AG08396 (cell line): Measurements from ENCODE around the gene APPBP2.
"Not testable (repeated sequence)": the region's sequence is repeated elsewhere in the genome, so short reads cannot be mapped to it uniquely, and the experiment has no call there.

Source experiments
- DNase-seq: peaks from one replicate; pipeline ENCODE4 v3.0.0; 2012; ENCODE audit warnings: low spot score, mixed read lengths

Gene APPBP2

DNA sequence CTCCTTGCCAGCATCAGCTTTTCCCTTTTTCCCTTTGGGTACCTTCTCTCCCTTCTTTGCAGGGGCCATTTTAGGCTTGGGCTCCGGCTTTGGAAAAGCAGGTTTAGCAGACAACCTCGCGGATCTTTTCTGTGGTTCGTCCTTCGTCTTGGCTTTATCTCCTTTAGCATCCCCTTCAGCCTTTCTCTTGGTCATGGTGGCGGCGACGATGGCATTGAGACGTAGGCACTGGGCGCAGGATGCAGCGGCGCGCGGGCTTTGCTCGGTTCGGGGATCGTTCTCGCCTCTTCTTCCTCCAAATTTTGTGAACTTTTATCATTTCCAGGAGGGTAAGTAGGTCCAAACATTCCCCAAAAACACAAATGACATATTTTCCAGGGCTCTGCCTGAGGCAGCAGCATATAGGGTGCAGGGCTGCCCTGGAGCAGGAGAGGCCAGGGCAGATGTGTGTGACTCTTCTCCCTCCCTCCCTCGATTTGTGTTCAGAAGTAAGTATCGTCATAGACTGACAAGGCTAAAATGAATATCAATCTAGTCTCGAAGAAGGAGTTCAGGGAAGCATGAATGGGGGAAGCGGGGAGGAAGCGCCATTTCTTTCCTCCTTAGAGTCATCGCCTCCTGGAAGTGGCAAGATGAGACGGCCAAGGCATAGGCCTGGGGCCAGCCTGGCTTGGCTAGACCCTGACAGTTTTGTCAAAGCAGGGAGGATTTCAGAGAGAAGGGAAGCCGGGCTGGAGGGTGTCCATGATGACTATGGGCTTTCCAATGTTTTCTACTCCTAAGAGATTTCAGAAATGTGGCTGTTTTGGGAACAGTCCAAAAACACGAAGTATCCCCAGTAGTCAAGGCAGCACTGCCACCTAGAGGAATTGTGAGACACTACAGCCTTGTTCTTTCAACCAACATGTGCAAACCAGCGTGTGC, 90.5 kb downstream of the APPBP2 start:
- DNase-seq: peak; percentile 77

DNA sequence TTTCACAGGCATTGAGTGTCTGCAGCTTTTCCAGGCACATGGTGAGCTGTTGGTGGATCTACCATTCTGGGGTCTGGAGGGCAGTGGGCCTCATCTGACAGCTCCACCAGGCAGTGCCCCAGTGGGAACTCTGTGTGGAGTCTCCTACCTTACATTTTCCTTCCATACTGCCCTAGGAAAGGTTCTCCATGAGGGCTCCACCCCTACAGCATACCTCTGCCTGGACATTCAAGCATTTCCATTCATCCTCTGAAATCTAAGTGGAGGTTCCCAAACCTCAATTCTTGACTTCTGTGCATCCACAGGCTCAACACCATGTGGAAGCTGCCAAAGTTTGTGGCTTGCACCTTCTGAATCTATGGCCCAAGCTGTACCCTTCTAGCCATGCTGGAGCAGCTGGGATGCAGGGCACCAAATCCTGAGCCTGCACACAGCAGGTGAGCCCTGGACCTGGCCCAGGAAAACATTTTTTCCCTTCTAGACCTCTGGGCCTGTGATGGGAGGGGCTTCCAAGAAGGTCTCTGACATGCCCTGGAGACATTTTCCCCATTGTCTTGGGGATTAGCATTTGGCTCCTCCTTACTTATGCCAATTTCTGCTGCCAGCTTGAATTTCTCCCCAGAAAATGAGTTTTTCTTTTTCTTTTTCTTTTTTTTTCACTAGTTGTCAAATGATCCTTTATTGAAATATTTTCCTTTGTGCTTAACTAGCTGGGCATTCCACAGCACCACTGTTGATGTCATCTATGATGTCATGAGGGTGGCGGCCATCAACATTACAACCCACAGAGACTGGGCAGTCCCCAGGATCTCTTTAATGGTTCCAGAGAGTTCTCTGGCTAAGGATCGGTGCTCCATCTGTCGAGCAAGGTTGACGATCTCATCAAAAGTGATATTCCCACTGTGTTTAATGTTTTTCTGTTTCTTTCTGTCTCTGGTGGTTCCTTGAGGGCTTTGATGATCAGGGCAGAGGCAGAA, 92.7 kb downstream of the APPBP2 start:
- not testable (repeated sequence) for DNase-seq

DNA sequence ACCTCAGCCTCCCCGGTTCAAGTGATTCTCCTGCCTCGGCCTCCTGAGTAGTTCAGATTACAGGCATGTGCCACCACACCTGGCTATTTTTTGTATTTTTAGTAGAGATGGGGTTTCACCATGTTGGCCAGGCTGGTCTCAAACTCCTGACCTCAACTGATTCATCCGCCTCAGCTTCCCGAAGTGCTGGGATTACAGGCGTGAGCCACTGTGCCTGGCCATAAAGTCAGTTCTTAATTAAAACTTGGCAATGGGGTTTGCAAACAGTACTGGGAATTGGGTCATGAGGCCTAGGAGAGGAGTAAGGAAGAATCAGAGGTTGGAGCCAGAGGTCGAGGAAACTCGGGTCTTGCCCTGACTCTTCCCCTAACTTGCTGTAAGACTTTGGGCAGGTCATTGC, 95.5 kb downstream of the APPBP2 start:
- not testable (repeated sequence) for DNase-seq

- DNase-seq: not testable (repeated sequence)
These were observed 97.6 kb downstream of the APPBP2 start for GRCh38 chr17:60428491-60428890.

GRCh38 chr17:60426596-60426995, 99.4 kb downstream of the APPBP2 start:
- DNase-seq: no peak

GRCh38 chr17:60425626-60426025, 100.4 kb downstream of the APPBP2 start:
- DNase-seq: no peak

- no peak for DNase-seq
These were observed 102.2 kb downstream of the APPBP2 start for GRCh38 chr17:60423865-60424264.

- DNase-seq: no peak
These were observed 103.8 kb downstream of the APPBP2 start, which contains the start of gene CHCT1 for GRCh38 chr17:60422162-60422665. Gene CHCT1 (plus strand): TSS chr17:60422489. CDS start chr17:60422593, 104 bp downstream.

DNA sequence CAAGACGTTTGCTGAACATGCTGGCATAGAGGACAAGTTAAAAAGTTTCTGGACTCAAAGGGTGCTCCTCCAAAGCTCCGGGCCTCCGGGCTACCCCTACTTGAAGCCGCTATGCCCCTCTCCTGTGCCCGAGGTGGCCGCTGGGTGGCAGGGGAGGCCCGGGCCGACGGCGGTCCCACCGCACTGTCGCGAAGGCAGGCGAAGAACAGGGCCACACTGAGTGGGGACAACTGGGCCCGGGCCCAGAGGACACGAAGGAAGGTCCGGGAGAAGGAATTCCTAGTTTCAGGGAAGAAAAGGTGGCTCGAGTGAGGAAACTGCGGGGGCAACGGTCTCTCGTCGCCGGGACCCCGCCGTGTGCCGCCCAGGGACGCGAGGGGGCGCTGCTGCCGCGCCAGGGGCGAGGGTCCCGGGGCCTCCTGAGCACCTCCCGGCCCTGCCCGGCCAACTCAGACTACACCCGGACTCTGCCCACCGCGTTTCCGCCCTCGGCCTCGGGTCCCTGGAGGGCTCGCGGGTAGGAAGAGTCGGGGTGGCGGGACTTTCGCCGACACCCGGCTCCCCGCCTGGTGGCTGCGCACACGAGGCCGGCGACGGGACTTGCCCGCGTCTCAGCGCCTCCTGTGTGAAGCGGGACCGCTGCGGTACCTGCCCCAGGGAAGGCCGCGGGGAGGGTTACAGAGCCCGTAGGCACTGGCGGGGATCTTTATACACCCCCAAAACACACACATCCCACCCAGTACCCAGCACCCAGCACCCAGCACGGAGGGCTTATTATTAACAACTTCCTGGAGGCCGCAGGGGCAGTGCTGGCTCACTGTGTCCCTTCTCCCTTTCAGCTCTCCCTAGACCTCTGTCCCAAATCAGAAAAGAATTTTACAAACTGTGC, 104.5 kb downstream of the APPBP2 start:
- DNase-seq: peak; percentile 84

GRCh38 chr17:60419875-60420274, 106.2 kb downstream of the APPBP2 start:
- DNase-seq: not testable (repeated sequence)

DNA sequence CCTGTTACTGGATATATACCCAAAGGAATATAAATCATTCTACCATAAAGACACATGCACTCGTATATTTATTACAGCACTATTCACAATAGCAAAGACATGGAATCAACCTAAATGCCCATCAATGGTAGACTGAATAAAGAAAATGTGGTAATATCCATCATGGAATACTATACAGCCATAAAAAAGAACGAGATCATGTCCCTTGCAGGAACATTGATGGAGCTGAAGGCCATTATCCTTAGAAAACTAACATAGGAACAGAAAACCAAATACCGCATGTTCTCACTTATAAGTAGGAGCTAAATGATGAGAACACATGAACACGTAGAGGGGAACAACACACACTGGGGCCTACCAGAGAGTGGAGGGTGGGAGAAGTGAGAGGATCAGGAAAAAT, 107.0 kb downstream of the APPBP2 start:
- DNase-seq: not testable (repeated sequence)

DNA sequence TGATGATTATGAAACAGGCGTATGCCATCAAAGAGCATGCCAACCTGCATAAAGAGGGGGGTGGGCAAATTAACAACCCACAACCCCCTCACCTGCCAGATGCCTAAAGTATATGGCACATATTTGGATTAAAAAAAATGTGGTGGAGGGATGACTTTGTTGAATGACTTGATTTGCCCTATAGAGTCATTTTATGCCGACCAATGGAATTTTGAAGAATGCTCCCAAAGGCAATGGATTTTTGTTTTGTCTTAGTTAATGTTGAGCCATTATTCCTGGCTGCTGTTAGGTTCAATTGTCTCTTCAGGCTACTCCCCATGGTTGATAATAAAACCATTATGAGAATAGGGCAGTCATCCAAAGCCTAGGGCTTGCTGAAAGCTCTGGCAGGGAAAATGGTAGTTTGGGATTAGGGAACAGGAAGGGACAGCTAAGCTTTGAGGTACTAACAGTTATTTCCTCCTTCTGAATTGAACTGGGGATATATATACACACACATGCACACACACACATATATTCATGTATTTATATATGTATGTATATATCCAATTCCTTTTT, 109.6 kb downstream of the APPBP2 start:
- no peak for DNase-seq

- no peak for DNase-seq
These were observed 110.9 kb downstream of the APPBP2 start for GRCh38 chr17:60415146-60415545.

DNA sequence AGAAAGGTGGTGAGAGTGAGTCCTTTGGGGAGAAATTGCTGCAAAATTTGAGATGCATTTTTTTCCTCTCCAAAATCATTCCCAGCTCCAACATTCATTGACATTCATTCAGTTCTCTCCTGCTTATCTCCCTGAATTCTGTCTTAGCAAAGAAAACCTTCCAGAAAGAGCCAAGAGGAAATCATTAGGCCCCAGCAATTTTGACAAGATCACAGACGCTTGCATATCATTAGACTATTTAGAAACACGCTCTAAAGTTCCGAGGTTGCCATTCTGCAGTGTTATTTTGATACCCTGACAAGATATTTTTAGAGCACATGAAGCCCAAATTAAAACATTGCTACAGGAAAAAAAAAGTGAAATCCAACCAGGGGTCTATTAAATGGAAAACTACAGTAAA, 113.3 kb downstream of the APPBP2 start:
- DNase-seq: no peak

- no peak for DNase-seq
These were observed 116.0 kb downstream of the APPBP2 start for GRCh38 chr17:60410001-60410400.

DNA sequence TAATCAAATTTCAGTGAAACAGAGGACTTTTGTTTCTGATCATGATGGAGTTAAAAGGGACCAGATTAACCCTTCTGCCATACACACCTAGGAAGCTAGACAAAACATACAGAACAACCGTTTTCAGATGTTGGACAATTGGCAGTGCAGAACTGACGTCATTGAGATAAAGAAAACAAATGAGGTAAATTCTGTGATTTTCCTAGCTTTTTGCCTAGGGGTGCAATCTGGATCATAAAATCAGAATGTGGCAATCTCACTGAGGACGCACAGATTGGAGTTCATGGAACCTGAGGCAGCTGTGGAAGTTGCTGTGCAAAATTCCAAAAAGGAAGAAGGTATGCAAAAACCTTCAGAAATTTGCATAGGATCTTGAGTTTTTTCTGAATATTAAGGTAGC, 119.2 kb downstream of the APPBP2 start:
- DNase-seq: no peak

DNA sequence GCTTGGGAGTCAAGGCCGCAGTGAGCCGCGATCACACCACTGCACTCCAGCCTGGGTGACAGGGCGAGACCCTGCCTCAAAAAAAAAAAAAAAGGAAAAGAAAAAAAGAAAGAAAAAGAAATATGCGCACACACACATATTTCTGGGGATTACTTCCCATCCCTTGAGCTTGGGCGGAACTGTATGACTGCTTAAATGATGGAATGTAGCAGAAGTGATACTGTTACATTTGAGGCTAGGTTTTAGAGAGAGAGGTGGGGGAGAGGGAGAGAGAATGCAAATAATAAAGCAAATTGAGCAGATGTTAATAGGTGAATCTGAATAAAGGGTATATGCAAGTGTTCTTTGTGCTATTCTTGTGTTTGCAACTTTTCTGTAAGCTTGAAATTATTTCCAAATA, 122.1 kb downstream of the APPBP2 start:
- no peak for DNase-seq

GRCh38 chr17:60403523-60403810, 122.6 kb downstream of the APPBP2 start:
- no peak for DNase-seq

DNA sequence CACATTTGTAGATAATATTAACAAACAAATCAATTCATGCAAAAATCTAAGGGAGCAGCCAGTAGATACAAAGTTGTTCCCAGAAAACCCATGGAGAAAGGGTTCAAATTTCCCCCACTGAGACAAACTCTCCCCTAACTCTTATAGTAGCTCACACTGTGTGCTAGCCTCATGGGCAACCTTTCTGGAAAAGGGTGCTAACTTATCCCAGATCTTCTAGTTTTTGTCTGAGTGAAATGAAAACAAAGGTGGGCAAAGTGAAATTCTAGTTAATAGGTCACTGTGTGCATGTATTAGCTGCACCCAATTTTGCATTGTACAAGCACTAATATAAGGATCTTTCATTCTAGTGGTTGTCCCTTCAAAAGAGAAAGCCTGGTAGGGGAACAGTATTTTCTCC, 124.2 kb downstream of the APPBP2 start:
- DNase-seq: no peak

- DNase-seq: no peak
These were observed 127.6 kb downstream of the APPBP2 start for GRCh38 chr17:60398227-60398959.
